Kidney (tissue), 14 donors: ENCODE data around the gene LACRT. TPM values are rescaled to one million over a fixed set of nuclear protein-coding genes. Genes with fewer than 3 reads are reported as not detected.

Source experiments
- DNase-seq, 5 donors: peaks; one replicate each; pipeline ENCODE4 v3.0.0-alpha.2; 2013 to 2020
- FAIRE-seq: peaks from 2 replicates; lab custom pipeline; 2012; peaks lifted over from hg19 to GRCh38; lab: Jason Lieb, UNC
- H3K27ac ChIP-seq, 2 donors: one replicate each; pipeline ENCODE4 v1.7.0; 2013; ENCODE audit warnings: low read depth in 2 of 2, low read length in 2 of 2, inconsistent platforms in 1 of 2
- H3K27me3 ChIP-seq: one replicate; pipeline ENCODE4 v1.7.1; 2013; ENCODE audit warnings: low read length, inconsistent platforms; ENCODE audit not compliant: control insufficient read depth, insufficient read depth
- H3K36me3 ChIP-seq, 3 donors: one replicate each; pipeline versions ENCODE4 v1.7.0 to v1.7.1; 2013; ENCODE audit warnings: low read length in 3 of 3, control low read depth in 1 of 3, inconsistent platforms in 1 of 3; ENCODE audit not compliant: insufficient read depth in 3 of 3, control insufficient read depth in 2 of 3
- H3K4me1 ChIP-seq, 3 donors: one replicate each; pipeline versions ENCODE4 v1.7.0 to v1.7.1; 2013; ENCODE audit warnings: low read length in 3 of 3, inconsistent platforms in 1 of 3, low read depth in 1 of 3; ENCODE audit not compliant: control insufficient read depth in 2 of 3, insufficient read depth in 2 of 3
- H3K4me3 ChIP-seq, 3 donors: one replicate each; pipeline versions ENCODE4 v1.7.0 to v1.8.1; 2013; ENCODE audit warnings: low read length in 3 of 3, control low read depth in 1 of 3, inconsistent platforms in 1 of 3
- H3K9ac ChIP-seq, 3 donors: one replicate each; pipeline versions ENCODE4 v1.7.0 to v1.7.1; 2013; ENCODE audit warnings: low read length in 3 of 3, control low read depth in 1 of 3, inconsistent platforms in 1 of 3
- H3K9me3 ChIP-seq, 3 donors: one replicate each; pipeline versions ENCODE4 v1.7.0 to v1.7.1; 2013; ENCODE audit warnings: low read length in 3 of 3, control low read depth in 1 of 3, inconsistent platforms in 1 of 3; ENCODE audit not compliant: control insufficient read depth in 2 of 3, insufficient read depth in 1 of 3
- intact Hi-C: fragments of 100-400 bp; cut with DNase I; formaldehyde crosslinking; loops from one replicate; pipeline ENCODE4 v1.11.1; 2022
- polyA plus RNA-seq: library from polyadenylated mRNA; stranded (reverse); fragments of 350-450 nt; fragmentation: Illumina TruSeq; extraction: RNeasy Lipid Tissue Mini Kit (QIAGEN cat#74804); gene quantifications from one replicate; pipeline ENCODE4 v1.2.3, GENCODE V29; 2014; ENCODE audit warnings: low read depth, low replicate concordance; ENCODE audit not compliant: insufficient read depth
- total RNA-seq: library from RNA; stranded (reverse); fragmentation: NEBNext Ultra II Directional; extraction: Animal tissue kit (Norgen Biotek cat#: 25700); gene quantifications from one replicate; pipeline ENCODE4 v1.2.1, GENCODE V29; 2021
- TF ChIP-seq, protein P1 (sequence below): IDR thresholded peaks from 3 replicates; pipeline ENCODE4 v1.5.1; 2012; ENCODE audit warnings: mild to moderate bottlenecking, moderate library complexity, borderline replicate concordance; ENCODE audit not compliant: insufficient read depth; ENCODE audit errors: extremely low read depth
- donor health status: control.
- donor health status: control.
- donor health status: control.
- donor health status: control.
- donor health status: control.
- donor health status: DM: yes; HTN: yes; CAD: no.
- donor health status: Normal renal cell carcinoma (clear cell type).

LACRT gene
- total and polyA plus RNA-seq, 2 donors from 2014 or later, result not detected

- intact Hi-C loops, result no loop called here
- FAIRE-seq, result peak; percentile 94
- peak in 4 of 5 donors; percentile 67 to 88 (median 78) for DNase-seq
- Histone ChIP-seq H3K9ac (no peak overlapping the region), H3K4me1 (no peaks in the 10 kb centered on the region), H3K27ac (no peak overlapping the region), H3K4me3 (no peak overlapping the region), H3K36me3 (no peaks in the 10 kb centered on the region), H3K27me3 (no peaks in the 10 kb centered on the region), H3K9me3 (no peaks in the 10 kb centered on the region)
- TF ChIP-seq, protein P1, sequence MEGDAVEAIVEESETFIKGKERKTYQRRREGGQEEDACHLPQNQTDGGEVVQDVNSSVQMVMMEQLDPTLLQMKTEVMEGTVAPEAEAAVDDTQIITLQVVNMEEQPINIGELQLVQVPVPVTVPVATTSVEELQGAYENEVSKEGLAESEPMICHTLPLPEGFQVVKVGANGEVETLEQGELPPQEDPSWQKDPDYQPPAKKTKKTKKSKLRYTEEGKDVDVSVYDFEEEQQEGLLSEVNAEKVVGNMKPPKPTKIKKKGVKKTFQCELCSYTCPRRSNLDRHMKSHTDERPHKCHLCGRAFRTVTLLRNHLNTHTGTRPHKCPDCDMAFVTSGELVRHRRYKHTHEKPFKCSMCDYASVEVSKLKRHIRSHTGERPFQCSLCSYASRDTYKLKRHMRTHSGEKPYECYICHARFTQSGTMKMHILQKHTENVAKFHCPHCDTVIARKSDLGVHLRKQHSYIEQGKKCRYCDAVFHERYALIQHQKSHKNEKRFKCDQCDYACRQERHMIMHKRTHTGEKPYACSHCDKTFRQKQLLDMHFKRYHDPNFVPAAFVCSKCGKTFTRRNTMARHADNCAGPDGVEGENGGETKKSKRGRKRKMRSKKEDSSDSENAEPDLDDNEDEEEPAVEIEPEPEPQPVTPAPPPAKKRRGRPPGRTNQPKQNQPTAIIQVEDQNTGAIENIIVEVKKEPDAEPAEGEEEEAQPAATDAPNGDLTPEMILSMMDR, result peak; percentile 66
Observed at GRCh38 chr12:54603173-54603814, 31.4 kb downstream of the LACRT start.

DNA sequence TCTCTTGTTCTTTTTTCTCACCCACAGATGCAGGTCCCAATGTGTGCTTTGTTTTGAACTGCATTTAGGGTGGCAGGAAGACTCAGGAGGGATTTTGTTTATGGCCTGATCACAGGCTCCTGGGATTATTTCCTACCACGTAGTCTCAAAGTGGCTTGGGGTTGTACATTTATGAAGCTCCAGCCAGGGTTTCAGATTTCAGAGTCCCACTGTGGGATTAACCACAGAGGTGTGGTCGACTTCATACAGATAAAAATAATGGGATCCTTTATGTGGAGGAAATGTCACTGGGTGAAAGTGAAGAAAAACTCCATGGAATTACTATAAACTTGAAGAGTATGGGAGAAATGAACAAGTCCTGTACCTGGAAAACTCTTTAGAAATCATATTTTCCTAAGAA, 32.0 kb downstream of the LACRT start:
- Histone ChIP-seq H3K27me3 (no peaks in the 10 kb centered on the region), H3K27ac (no peak overlapping the region), H3K4me1 (no peaks in the 10 kb centered on the region), H3K9ac (no peak overlapping the region), H3K36me3 (no peaks in the 10 kb centered on the region), H3K4me3 (no peak overlapping the region), H3K9me3 (no peaks in the 10 kb centered on the region)
- FAIRE-seq, result no peak
- TF ChIP-seq, protein P1, result no peak
- intact Hi-C loops, result no loop called here
- DNase-seq, result no peak

DNA sequence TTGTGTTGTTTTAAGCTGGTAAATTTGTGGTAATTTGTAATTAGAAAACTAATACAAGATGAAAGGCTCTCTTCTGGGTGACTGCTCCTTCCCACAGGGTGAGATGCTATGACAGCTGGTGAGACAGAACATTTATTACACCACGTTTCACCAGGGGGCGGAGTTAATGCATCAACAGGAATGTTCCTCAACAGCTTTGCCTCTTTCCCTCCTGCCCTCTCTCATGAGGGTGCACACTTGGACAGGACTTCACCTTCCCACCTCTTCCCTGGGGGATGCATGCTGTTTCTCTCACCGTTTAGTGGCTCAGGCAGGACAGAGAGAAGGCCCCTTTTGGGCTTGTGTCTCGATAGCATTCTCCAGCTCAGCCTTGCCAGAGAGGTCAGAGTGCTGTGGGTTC, 32.9 kb downstream of the LACRT start:
- Histone ChIP-seq H3K9ac (no peak overlapping the region), H3K4me3 (no peak overlapping the region), H3K9me3 (no peaks in the 10 kb centered on the region), H3K27me3 (no peaks in the 10 kb centered on the region), H3K27ac (no peak overlapping the region), H3K4me1 (no peaks in the 10 kb centered on the region), H3K36me3 (no peaks in the 10 kb centered on the region)
- TF ChIP-seq, protein P1, result no peak
- intact Hi-C loops, result no loop called here
- DNase-seq (peak in 2 of 5 donors; percentile 40 to 71), FAIRE-seq (no peak)
